ENCODE results near the gene TAPT1. TPM values are rescaled to one million over a fixed set of nuclear protein-coding genes. Genes with fewer than 3 reads are reported as not detected.

TAPT1 gene
- total and polyA plus RNA-seq, 10 donors, result 10.7 to 53.7 (median 42.4) TPM

DNA sequence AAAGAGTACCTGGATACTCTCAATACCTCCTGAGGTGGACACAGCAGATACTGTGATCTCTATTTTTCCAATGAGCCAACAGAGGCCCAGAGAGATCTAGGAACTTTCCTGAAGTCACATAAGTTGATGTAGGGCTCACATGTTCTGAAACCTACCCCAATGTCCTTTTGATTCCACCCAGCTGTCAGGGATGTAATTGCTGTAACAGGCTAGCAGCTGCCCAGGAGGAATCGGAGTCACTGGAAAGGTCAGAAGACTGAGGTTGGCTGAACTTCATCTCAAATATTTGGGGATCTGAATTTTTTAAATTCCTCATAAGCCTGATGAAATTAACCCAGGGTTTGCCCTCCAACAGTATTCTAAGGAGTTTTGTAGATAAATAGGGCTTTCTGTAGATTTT is 90.0 kb downstream of the TAPT1 start:
- Histone ChIP-seq H3K4me3 (no peak overlapping the region), H3K9me3 (peaks cover 0 to 20% (median 0%) of the 10 kb centered on the region in 8 donors), H3K27me3 (replicated peaks in 1 of 7) (peaks cover 0 to 7% (median 0%) of the 10 kb centered on the region in 7 donors), H3K4me1 (no peaks in the 10 kb centered on the region), H3K27ac (no peak overlapping the region), H3K36me3 (no peaks in the 10 kb centered on the region)
- TF ChIP-seq POLR2AphosphoS5 (IDR thresholded peaks at IDR 0.05) (no peak), POLR2A (IDR thresholded peaks at IDR 0.05) (no peak)
- TF ChIP-seq, protein P1, sequence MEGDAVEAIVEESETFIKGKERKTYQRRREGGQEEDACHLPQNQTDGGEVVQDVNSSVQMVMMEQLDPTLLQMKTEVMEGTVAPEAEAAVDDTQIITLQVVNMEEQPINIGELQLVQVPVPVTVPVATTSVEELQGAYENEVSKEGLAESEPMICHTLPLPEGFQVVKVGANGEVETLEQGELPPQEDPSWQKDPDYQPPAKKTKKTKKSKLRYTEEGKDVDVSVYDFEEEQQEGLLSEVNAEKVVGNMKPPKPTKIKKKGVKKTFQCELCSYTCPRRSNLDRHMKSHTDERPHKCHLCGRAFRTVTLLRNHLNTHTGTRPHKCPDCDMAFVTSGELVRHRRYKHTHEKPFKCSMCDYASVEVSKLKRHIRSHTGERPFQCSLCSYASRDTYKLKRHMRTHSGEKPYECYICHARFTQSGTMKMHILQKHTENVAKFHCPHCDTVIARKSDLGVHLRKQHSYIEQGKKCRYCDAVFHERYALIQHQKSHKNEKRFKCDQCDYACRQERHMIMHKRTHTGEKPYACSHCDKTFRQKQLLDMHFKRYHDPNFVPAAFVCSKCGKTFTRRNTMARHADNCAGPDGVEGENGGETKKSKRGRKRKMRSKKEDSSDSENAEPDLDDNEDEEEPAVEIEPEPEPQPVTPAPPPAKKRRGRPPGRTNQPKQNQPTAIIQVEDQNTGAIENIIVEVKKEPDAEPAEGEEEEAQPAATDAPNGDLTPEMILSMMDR (IDR thresholded peaks at IDR 0.05 in 8 of 11, conservative IDR thresholded peaks at IDR 0.05 in 3 of 11), result no peak
- WGBS, 5 donors, result 0 to 78% (median 39%) methylated on average over 1 of the region's 1 CpG
- no peak for DNase-seq
- intact Hi-C loops (cut with DNase I; ENCODE audit: low total_unique reads), result no loop called here

DNA sequence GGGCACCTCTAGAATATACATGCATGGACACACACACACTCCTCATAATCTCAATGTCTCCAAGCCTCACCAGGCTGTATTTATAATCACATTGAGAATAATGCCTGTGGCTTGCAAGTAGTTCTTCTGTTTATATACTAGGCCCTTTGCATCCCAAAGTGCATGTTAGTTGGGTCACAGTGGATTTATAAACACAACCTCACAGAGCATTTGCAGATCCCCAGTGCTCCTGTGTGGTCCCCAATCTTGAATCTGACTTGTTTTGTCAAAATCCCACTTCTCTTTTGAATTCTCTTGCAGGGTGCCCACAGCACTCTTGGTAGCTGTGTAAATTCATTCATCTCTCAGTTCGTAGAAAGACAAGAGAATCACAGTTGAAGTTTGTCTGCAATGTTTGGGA is 92.9 kb downstream of the TAPT1 start:
- Histone ChIP-seq H3K36me3 (no peaks in the 10 kb centered on the region), H3K4me1 (no peaks in the 10 kb centered on the region), H3K9me3 (peaks cover 0 to 14% (median 0%) of the 10 kb centered on the region in 8 donors), H3K4me3 (no peak overlapping the region), H3K27ac (no peak overlapping the region), H3K27me3 (replicated peaks in 1 of 7) (no peaks in the 10 kb centered on the region)
- DNase-seq, result no peak
- intact Hi-C loops (cut with DNase I; ENCODE audit: low total_unique reads), result no loop called here
- 79 to 100% (median 97%) methylated on average over 1 of the region's 1 CpG for WGBS, 5 donors
- TF ChIP-seq POLR2A (IDR thresholded peaks at IDR 0.05) (no peak), POLR2AphosphoS5 (IDR thresholded peaks at IDR 0.05) (no peak)
- TF ChIP-seq, protein P1 (IDR thresholded peaks at IDR 0.05 in 8 of 11, conservative IDR thresholded peaks at IDR 0.05 in 3 of 11), result no peak

DNA sequence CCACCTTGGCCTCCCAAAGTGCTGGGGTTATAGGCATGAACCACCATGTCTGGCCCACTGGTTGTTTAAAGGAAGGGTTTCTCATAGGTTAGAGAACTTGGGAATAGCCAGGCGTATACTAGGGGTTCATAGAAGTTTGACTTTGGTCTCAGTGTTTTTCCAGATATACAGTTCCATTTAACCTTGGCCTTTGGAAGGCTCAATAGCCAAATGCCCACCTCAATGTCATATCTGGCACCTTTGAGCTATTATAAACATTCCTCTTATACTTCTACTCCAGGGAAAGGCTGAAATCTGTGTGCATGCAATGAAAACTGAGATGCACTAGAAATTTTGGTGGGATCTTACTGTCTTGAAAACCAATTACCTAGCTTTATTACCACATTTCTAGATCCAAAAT is 95.0 kb downstream of the TAPT1 start:
- H3K4me3 ChIP-seq, result no peak overlapping the region
- H3K9me3 ChIP-seq, result peaks cover 0 to 14% (median 0%) of the 10 kb centered on the region in 8 donors
- no peak for DNase-seq
- no peaks in the 10 kb centered on the region for H3K27me3 ChIP-seq (replicated peaks in 1 of 7)
- H3K27ac ChIP-seq, result no peak overlapping the region
- no peaks in the 10 kb centered on the region for H3K4me1 ChIP-seq
- TF ChIP-seq, protein P1 (IDR thresholded peaks at IDR 0.05 in 8 of 11, conservative IDR thresholded peaks at IDR 0.05 in 3 of 11), result no peak
- TF ChIP-seq POLR2A (IDR thresholded peaks at IDR 0.05) (no peak), POLR2AphosphoS5 (IDR thresholded peaks at IDR 0.05) (no peak)
- intact Hi-C loops (cut with DNase I; ENCODE audit: low total_unique reads), result no loop called here
- H3K36me3 ChIP-seq, result no peaks in the 10 kb centered on the region
- 91 to 100% (median 94%) methylated on average over 1 of the region's 1 CpG for WGBS, 5 donors

DNA sequence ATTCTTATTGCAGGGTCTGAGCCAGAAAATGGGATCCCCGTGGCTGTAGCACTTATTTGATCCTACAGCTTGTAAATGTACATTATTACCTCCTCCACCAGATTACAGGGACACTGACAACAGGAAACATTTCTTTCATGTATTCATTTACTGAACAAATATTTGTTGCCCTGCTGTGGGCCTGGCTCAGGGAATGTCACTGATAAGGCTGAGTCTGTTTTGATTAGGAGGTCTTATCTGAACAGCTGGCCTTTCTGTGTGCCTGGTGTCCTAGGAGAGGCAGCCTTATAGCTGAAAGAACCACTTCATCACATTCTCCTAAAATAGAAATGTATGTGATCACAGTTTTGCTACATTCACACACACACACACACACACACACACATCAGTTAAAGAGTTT is 96.9 kb downstream of the TAPT1 start:
- Histone ChIP-seq H3K9me3 (no peaks in the 10 kb centered on the region), H3K36me3 (no peaks in the 10 kb centered on the region), H3K27me3 (replicated peaks in 1 of 7) (no peaks in the 10 kb centered on the region), H3K4me1 (no peaks in the 10 kb centered on the region), H3K27ac (no peak overlapping the region), H3K4me3 (no peak overlapping the region)
- no peak for DNase-seq
- WGBS, 5 donors, result 56 to 78% (median 60%) methylated on average over 1 of the region's 1 CpG
- intact Hi-C loops (cut with DNase I; ENCODE audit: low total_unique reads), result no loop called here
- TF ChIP-seq, protein P1 (IDR thresholded peaks at IDR 0.05 in 8 of 11, conservative IDR thresholded peaks at IDR 0.05 in 3 of 11), result no peak
- TF ChIP-seq POLR2AphosphoS5 (IDR thresholded peaks at IDR 0.05) (no peak), POLR2A (IDR thresholded peaks at IDR 0.05) (no peak)
